ENCODE measurements around the gene NRF1. TPM values are rescaled to one million over a fixed set of nuclear protein-coding genes. Genes with fewer than 3 reads are reported as not detected.

NRF1 gene
- total and polyA plus RNA-seq, 10 of the 15 experiments (the other 5 are each of a cell fraction or from before 2014, with no cell fraction given): 3.5 to 23.1 (median 13.5) TPM

DNA sequence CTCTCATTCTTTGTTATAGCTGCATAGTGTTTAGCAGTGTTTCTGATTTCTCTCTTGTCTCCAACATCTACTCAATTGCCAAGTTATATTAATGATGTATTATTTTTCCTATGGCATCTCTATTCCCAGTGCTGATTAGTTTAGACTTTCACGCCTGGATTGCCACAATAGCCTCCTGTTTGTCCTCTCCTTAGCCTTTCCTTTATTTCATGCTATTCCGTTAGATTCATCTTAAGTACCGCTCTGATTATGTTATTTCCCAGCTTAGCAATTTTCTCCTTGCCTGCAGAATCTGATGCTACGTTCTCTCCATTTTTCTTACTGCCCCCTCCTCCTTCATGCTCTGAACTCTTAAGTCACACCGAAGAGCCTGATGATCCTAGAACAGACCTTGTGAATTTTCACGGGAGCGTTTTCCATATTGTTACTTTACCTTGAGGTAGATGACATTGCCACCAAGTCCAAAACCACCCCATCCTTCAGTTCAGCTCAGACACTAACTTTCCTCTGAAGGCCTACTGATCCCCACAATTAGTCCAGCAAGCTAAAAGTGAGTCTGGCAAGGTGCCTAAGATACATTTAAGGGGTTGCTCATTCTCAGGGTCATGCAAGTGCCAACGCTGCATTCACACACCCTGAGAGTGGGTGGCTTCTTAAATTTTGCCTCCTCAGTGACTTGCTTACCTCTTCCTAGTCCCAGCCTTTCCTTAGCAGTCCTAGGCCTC is 6.6 kb upstream of the NRF1 start:
- in situ Hi-C loops (cut with MboI): no loop called here
- CTCF ChIA-PET: interaction anchor here (0.9 to 4.2 kb wide), 4 partner anchors 27 to 100 kb away, joined by 3 to 15 read pairs (median 4); no protein-coding TSS in a partner anchor
- Histone ChIP-seq H4K20me1 (ENCODE audit: control insufficient read depth, insufficient read depth) (no peaks in the 10 kb centered on the region), H3K9ac (ENCODE audit: control insufficient read depth, insufficient read depth, low read length) (no peak overlapping the region), H3K79me2 (ENCODE audit: control insufficient read depth, insufficient read depth, low read length) (peaks cover 4% of the 10 kb centered on the region), H3K4me3 (no peak overlapping the region), H2AFZ (ENCODE audit: control insufficient read depth, low read depth, low read length) (no peak overlapping the region), H3K36me3 (ENCODE audit: control insufficient read depth in 2 of 2, insufficient read depth in 2 of 2, low read length in 1 of 2) (peaks cover 0 to 10% of the 10 kb centered on the region in 2 experiments; a peak in 2 of 4 replicates), H3K4me2 (ENCODE audit: control insufficient read depth, insufficient read depth) (no peak overlapping the region), H3K9me3 (replicated peaks; ENCODE audit: control insufficient read depth, insufficient read depth, low read length) (no peaks in the 10 kb centered on the region), H3K4me1 (ENCODE audit: control insufficient read depth, insufficient read depth, low read length) (peaks cover 14% of the 10 kb centered on the region), H3K27me3 (replicated peaks in 1 of 2; ENCODE audit: control insufficient read depth in 2 of 2, insufficient read depth in 2 of 2, low read length in 1 of 2) (no peaks in the 10 kb centered on the region), H3K27ac (ENCODE audit: control insufficient read depth, insufficient read depth) (no peak overlapping the region)
- no TSS peak for BruUV-seq (replicated peaks)
- no peak for DNase-seq (ENCODE audit: low read depth, low spot score)
- RAD21 ChIA-PET (ENCODE audit: unreplicated experiment): interaction anchor here (0.5 to 1.8 kb wide), 2 partner anchors 23 to 30 kb away, joined by 3 to 5 read pairs; no protein-coding TSS in a partner anchor
- POLR2A ChIA-PET: interaction anchor here (2.6 kb wide), 1 partner anchor 11 kb away, joined by 6 read pairs; no protein-coding TSS in a partner anchor
- intact Hi-C loops (cut with micrococcal nuclease; ENCODE audit: unreplicated experiment): loop anchor here (5.0 kb wide), 1 partner anchor 113 kb away; no protein-coding TSS in a partner anchor
- no peak for FAIRE-seq
- 91% methylated on average over 8 of the region's 8 CpGs for WGBS (ENCODE audit: insufficient coverage, insufficient replicate concordance, low lambda C conversion rate, missing lambda C conversion rate)
- no peak for ATAC-seq
- TF ChIP-seq IKZF2 (IDR thresholded peaks at IDR 0.05): no peak
- no peak for TF ChIP-seq STAT1 (conservative IDR thresholded peaks at IDR 0.05)
- TF ChIP-seq, protein P1, sequence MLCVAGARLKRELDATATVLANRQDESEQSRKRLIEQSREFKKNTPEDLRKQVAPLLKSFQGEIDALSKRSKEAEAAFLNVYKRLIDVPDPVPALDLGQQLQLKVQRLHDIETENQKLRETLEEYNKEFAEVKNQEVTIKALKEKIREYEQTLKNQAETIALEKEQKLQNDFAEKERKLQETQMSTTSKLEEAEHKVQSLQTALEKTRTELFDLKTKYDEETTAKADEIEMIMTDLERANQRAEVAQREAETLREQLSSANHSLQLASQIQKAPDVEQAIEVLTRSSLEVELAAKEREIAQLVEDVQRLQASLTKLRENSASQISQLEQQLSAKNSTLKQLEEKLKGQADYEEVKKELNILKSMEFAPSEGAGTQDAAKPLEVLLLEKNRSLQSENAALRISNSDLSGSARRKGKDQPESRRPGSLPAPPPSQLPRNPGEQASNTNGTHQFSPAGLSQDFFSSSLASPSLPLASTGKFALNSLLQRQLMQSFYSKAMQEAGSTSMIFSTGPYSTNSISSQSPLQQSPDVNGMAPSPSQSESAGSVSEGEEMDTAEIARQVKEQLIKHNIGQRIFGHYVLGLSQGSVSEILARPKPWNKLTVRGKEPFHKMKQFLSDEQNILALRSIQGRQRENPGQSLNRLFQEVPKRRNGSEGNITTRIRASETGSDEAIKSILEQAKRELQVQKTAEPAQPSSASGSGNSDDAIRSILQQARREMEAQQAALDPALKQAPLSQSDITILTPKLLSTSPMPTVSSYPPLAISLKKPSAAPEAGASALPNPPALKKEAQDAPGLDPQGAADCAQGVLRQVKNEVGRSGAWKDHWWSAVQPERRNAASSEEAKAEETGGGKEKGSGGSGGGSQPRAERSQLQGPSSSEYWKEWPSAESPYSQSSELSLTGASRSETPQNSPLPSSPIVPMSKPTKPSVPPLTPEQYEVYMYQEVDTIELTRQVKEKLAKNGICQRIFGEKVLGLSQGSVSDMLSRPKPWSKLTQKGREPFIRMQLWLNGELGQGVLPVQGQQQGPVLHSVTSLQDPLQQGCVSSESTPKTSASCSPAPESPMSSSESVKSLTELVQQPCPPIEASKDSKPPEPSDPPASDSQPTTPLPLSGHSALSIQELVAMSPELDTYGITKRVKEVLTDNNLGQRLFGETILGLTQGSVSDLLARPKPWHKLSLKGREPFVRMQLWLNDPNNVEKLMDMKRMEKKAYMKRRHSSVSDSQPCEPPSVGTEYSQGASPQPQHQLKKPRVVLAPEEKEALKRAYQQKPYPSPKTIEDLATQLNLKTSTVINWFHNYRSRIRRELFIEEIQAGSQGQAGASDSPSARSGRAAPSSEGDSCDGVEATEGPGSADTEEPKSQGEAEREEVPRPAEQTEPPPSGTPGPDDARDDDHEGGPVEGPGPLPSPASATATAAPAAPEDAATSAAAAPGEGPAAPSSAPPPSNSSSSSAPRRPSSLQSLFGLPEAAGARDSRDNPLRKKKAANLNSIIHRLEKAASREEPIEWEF (IDR thresholded peaks at IDR 0.05; ENCODE audit: insufficient replicate concordance, low read depth, low read length): no peak
- TF ChIP-seq TAF1 (IDR thresholded peaks at IDR 0.05; ENCODE audit: borderline replicate concordance, low read depth, low read length): no peak
- no peak for TF ChIP-seq CEBPZ (IDR thresholded peaks at IDR 0.05; ENCODE audit: low read depth, low read length)
- TF ChIP-seq RAD21 (IDR thresholded peaks at IDR 0.05; ENCODE audit: insufficient read depth, low read depth, low read length): no peak
- TF ChIP-seq MXI1 (IDR thresholded peaks at IDR 0.05; ENCODE audit: low read depth, low read length): no peak
- SMC1A ChIA-PET (ENCODE audit: uncharacterized antibody, unreplicated experiment): interaction anchor here (0.8 to 1.6 kb wide), 4 partner anchors 11 to 236 kb away, joined by 3 read pairs; no protein-coding TSS in a partner anchor
